CD14-positive monocyte (primary cell): ENCODE measurements around the gene NLGN1. TPM values are rescaled to one million over a fixed set of nuclear protein-coding genes. Genes with fewer than 3 reads are reported as not detected.

Source experiments
- DNase-seq, 3 donors: peaks; one replicate each; pipeline ENCODE4 v3.0.0-alpha.2; 2011 to 2022
- H2AFZ ChIP-seq: 2 replicates; pipeline ENCODE4 v1.6.0; 2012; ENCODE audit warnings: mild to moderate bottlenecking, low read depth, low read length, inconsistent platforms; ENCODE audit not compliant: insufficient read depth, poor library complexity, severe bottlenecking
- H3K27ac ChIP-seq, 2 donors: 1 replicate in 1 of 2; 2 replicates in 1 of 2; pipeline ENCODE4 v1.5.1; 2012 to 2013; ENCODE audit warnings: low read length in 2 of 2, control low read depth in 1 of 2, inconsistent platforms in 1 of 2, low read depth in 1 of 2, mild to moderate bottlenecking in 1 of 2
- H3K27me3 ChIP-seq, 2 donors: one replicate each; pipeline versions ENCODE4 v1.6.0 to v1.6.1; 2011 to 2013; ENCODE audit warnings: low read length in 2 of 2; ENCODE audit not compliant: control insufficient read depth in 2 of 2, insufficient read depth in 2 of 2
- H3K36me3 ChIP-seq, 2 donors: replicated peaks in 1 of 2; 1 replicate in 1 of 2; 2 replicates in 1 of 2; pipeline versions ENCODE4 v1.5.1 to v1.6.1; 2012 to 2013; ENCODE audit warnings: low read length in 2 of 2, control low read depth in 1 of 2, inconsistent platforms in 1 of 2, mild to moderate bottlenecking in 1 of 2; ENCODE audit not compliant: insufficient read depth in 2 of 2, control insufficient read depth in 1 of 2
- H3K4me1 ChIP-seq, 2 donors: 1 replicate in 1 of 2; 2 replicates in 1 of 2; pipeline versions ENCODE4 v1.5.1 to v1.6.1; 2012 to 2013; ENCODE audit warnings: low read length in 2 of 2, control low read depth in 1 of 2, inconsistent platforms in 1 of 2, mild to moderate bottlenecking in 1 of 2, moderate library complexity in 1 of 2; ENCODE audit not compliant: insufficient read depth in 2 of 2, control insufficient read depth in 1 of 2
- H3K4me2 ChIP-seq: replicated peaks from 2 replicates; pipeline ENCODE3; 2012; ENCODE audit warnings: low read length, moderate library complexity, mild to moderate bottlenecking; ENCODE audit not compliant: poor library complexity, severe bottlenecking; ENCODE audit errors: extremely low read depth
- H3K4me3 ChIP-seq, 3 experiments: fragments of 200-600 bp in 1 of 3; sonication (generic) in 1 of 3; replicated peaks in 1 of 3; 1 replicate in 2 of 3; 2 replicates in 1 of 3; pipeline ENCODE4 v1.5.1; 2011 to 2013; ENCODE audit warnings: low read length in 3 of 3, mild to moderate bottlenecking in 3 of 3, control low read depth in 2 of 3, low read depth in 2 of 3, inconsistent platforms in 1 of 3, moderate library complexity in 1 of 3
- H3K79me2 ChIP-seq: 2 replicates; pipeline ENCODE4 v1.6.0; 2012; ENCODE audit warnings: mild to moderate bottlenecking, control low read depth, inconsistent platforms, low read length, moderate library complexity; ENCODE audit not compliant: insufficient read depth
- H3K9ac ChIP-seq: 2 replicates; pipeline ENCODE4 v1.6.0; 2017; ENCODE audit warnings: low read length, mild to moderate bottlenecking; ENCODE audit not compliant: insufficient read depth, poor library complexity, severe bottlenecking
- H3K9me3 ChIP-seq, 2 donors: replicated peaks in 1 of 2; 1 replicate in 1 of 2; 2 replicates in 1 of 2; pipeline versions ENCODE4 v1.5.1 to v1.6.1; 2012 to 2013; ENCODE audit warnings: low read length in 2 of 2, control low read depth in 1 of 2; ENCODE audit not compliant: control insufficient read depth in 1 of 2, insufficient read depth in 1 of 2
- H4K20me1 ChIP-seq: 2 replicates; pipeline ENCODE4 v1.6.0; 2012; ENCODE audit warnings: mild to moderate bottlenecking, low read length, control low read depth, moderate library complexity; ENCODE audit not compliant: insufficient read depth
- H3K27ac Mint-ChIP-seq, 7 donors: one replicate each; pipeline ENCODE4 v1.8.0; 2020; ENCODE audit warnings: mild to moderate bottlenecking in 7 of 7, mixed read lengths in 7 of 7, moderate library complexity in 6 of 7, inconsistent platforms in 2 of 7
- H3K27me3 Mint-ChIP-seq, 3 donors: one replicate each; pipeline ENCODE4 v1.8.0; 2021 to 2022; ENCODE audit warnings: low read depth in 3 of 3, mild to moderate bottlenecking in 3 of 3, mixed read lengths in 3 of 3, moderate library complexity in 3 of 3, inconsistent platforms in 1 of 3
- H3K36me3 Mint-ChIP-seq, 2 donors: one replicate each; pipeline ENCODE4 v1.8.0; 2020; ENCODE audit warnings: mixed read lengths in 2 of 2, inconsistent platforms in 1 of 2, mild to moderate bottlenecking in 1 of 2
- H3K4me1 Mint-ChIP-seq: one replicate; pipeline ENCODE4 v1.8.0; 2020; ENCODE audit warnings: mild to moderate bottlenecking, mixed read lengths
- H3K4me3 Mint-ChIP-seq, 2 donors: one replicate each; pipeline ENCODE4 v1.8.0; 2020; ENCODE audit warnings: mild to moderate bottlenecking in 2 of 2, mixed read lengths in 2 of 2, moderate library complexity in 1 of 2
- H3K9me3 Mint-ChIP-seq, 7 donors: one replicate each; pipeline ENCODE4 v1.8.0; 2020 to 2022; ENCODE audit warnings: mixed read lengths in 7 of 7, mild to moderate bottlenecking in 6 of 7, moderate library complexity in 6 of 7, inconsistent platforms in 2 of 7
- CTCF ChIP-seq: fragments of 200-600 bp; IDR thresholded peaks from one replicate; pipeline ENCODE4 v1.8.0; 2022; ENCODE audit warnings: antibody characterized with exemption, mild to moderate bottlenecking
- WGBS: methylation state at CpG from one replicate; pipeline ENCODE4 v1.1.5; 2013; ENCODE audit warnings: missing lambda C conversion rate; ENCODE audit not compliant: insufficient coverage; 5-methylcytosine and 5-hydroxymethylcytosine counted together
- intact Hi-C, 2 donors: fragments of 100-400 bp; cut with micrococcal nuclease; formaldehyde crosslinking; loops; one replicate each; pipeline versions ENCODE4 v1.15.0 to v1.15.1; 2023
- polyA plus RNA-seq, 3 donors: library from polyadenylated mRNA; depleted of rRNA in 1 of 3; unstranded in 2 of 3; stranded (reverse) in 1 of 3; fragments of 300-500 nt in 2 of 3; fragments of >200 nt in 1 of 3; fragmentation: Illumina TruSeq in 2 of 3; gene quantifications; 1 replicate in 2 of 3; 2 replicates in 1 of 3; pipeline ENCODE4 v1.2.3, GENCODE V29; 2012 to 2021

The NLGN1 gene
- polyA plus RNA-seq, 3 donors: not detected

DNA sequence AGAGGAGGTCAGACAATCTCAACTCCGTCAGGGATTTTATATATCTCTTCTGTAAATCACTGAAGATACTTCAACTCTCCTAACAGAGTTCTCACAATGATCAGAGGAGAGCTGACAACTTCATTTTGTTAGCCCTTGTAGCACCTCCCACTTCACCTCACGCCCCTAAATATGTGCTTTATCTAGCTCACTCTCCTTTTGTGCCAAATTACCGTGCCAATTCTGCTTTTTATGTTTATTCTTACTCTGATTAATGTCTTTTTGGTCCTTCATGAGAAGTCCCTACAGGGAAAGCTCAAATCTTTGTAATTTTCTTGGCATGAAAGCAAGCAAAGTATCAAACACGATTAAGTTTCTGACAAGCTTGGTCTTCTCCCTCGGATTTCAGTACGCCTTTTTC lies 825.5 kb downstream of the NLGN1 start:
- Mint-ChIP-seq H3K4me1 (no peaks in the 10 kb centered on the region), H3K36me3 (no peaks in the 10 kb centered on the region), H3K4me3 (no peak overlapping the region), H3K9me3 (peaks cover 0 to 8% (median 4%) of the 10 kb centered on the region in 7 donors), H3K27ac (no peak overlapping the region), H3K27me3 (no peaks in the 10 kb centered on the region)
- 100% methylated on average over 2 of the region's 6 CpGs for WGBS
- Histone ChIP-seq H3K27ac (no peak overlapping the region), H2AFZ (no peak overlapping the region), H3K4me1 (no peaks in the 10 kb centered on the region), H3K36me3 (no peaks in the 10 kb centered on the region), H3K79me2 (no peaks in the 10 kb centered on the region), H3K9me3 (peaks cover 0 to 4% of the 10 kb centered on the region in 2 donors), H3K4me2 (no peak overlapping the region), H3K4me3 (no peak overlapping the region), H4K20me1 (no peaks in the 10 kb centered on the region), H3K9ac (no peak overlapping the region), H3K27me3 (no peaks in the 10 kb centered on the region)
- intact Hi-C loops: no loop called here
- TF ChIP-seq CTCF: no peak
- DNase-seq: no peak

GRCh38 chr3:174223626-174224025 lies 826.1 kb downstream of the NLGN1 start:
- peaks cover 0 to 8% (median 4%) of the 10 kb centered on the region in 7 donors for H3K9me3 Mint-ChIP-seq
- Histone ChIP-seq H3K4me1 (no peaks in the 10 kb centered on the region), H3K79me2 (no peaks in the 10 kb centered on the region), H3K4me2 (no peak overlapping the region), H2AFZ (no peak overlapping the region), H3K36me3 (no peaks in the 10 kb centered on the region), H3K4me3 (no peak overlapping the region), H4K20me1 (no peaks in the 10 kb centered on the region), H3K9ac (no peak overlapping the region), H3K9me3 (peaks cover 0 to 4% of the 10 kb centered on the region in 2 donors), H3K27me3 (no peaks in the 10 kb centered on the region), H3K27ac (no peak overlapping the region)
- no peak for DNase-seq
- H3K27ac Mint-ChIP-seq: no peak overlapping the region
- H3K4me1 Mint-ChIP-seq: no peaks in the 10 kb centered on the region
- no peak for TF ChIP-seq CTCF
- H3K4me3 Mint-ChIP-seq: no peak overlapping the region
- H3K27me3 Mint-ChIP-seq: no peaks in the 10 kb centered on the region
- intact Hi-C loops: no loop called here
- no peaks in the 10 kb centered on the region for H3K36me3 Mint-ChIP-seq
- WGBS: no CpG with 5 or more reads among the region's 1 CpG
